ENCODE data around the gene IL5RA.

Gene IL5RA, protein sequence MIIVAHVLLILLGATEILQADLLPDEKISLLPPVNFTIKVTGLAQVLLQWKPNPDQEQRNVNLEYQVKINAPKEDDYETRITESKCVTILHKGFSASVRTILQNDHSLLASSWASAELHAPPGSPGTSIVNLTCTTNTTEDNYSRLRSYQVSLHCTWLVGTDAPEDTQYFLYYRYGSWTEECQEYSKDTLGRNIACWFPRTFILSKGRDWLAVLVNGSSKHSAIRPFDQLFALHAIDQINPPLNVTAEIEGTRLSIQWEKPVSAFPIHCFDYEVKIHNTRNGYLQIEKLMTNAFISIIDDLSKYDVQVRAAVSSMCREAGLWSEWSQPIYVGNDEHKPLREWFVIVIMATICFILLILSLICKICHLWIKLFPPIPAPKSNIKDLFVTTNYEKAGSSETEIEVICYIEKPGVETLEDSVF

DNA sequence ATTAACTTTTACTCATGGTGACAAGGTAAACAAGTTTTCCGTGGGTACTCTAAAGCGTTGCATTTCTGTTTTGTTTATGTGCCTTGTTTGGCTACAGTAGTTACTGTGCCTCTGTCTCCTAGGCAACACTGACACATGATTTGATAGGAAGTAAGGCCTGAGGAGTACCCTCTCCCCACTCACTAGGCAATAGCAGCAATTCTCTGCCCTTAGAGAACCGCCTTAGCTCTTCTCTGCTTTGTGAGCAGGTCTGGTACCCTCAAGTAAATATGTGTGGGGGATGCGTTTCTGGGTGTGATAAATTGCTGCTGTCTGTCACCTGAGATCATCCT lies at the start of gene IL5RA:
Gene IL5RA, minus strand, starts transcription at position 76 of the 332 bp plus-strand sequence. CDS start 5,390 bp downstream, outside the sequence.
- no peak for DNase-seq (ENCODE audit: low read depth)

DNA sequence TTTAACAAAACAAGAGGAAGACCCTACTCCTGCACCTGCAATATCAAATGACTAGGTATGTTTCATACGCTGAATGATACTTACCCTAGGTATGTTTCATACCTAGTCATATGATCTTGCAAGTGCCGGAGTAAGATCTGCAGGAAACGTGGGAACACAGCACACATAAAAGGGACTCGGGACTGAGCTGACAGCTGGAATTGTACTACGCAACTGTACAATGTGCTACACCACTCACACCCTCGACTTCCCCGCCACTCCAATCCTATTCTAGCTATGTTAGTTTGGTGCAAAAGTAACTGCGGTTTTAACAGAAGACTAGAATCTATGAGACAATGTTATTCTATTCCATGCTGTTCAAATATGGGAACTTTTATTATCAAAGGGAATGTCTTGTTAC lies 47.3 kb upstream of the IL5RA start:
- DNase-seq (ENCODE audit: low read depth) = no peak

DNA sequence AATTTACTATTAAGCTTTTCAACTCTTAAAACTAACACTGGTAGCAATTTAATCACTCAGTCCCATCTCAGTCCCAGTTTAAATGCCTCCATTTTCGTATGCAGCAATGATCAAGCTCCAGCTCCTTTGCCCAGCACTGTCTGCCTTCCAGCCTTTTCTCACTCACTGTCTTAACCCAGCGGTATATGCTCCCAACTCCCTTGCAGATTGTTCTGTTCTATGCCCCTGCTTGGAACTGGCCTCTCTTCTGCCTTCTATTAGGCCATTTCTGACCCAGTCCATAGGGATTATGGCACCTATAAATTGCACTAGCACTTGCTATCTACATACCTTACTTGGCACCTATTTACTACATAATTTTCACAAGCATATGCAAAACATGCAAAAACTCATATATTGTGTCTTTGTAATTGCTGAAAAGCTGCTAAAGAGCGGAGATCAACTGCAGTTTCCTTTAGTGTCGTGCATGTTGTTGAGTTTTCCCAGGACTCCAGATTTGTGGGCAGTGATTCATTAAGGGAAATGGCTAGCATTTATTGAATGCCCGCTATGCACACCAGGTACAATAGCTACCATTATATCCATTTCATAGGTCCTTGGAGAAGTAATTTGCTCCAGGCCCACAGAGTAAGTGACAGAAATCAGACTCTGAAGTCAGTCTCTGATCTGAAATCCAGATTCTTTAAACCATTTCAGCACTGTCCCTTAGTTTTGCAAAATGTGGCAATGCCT lies 44.9 kb upstream of the IL5RA start:
- DNase-seq (ENCODE audit: low read depth) = no peak

DNA sequence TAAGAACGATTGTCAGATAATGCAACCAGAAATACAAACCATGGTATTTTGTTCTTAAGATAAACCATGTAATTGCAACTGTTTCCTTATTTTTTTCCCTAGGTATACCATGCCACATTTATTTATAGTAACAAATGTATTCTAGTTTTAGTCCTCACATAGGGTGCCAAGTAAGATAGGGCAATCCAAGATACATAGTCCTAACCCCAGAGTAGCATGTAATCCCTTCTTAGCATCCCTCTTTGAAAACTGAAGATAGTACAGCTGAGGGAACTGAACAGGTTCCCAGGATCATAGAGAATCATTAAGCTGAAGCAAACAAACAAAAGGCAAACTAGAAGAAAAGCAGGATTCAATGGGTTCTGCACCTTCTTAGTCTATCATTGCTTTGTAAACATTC lies 41.3 kb upstream of the IL5RA start:
- no peak for DNase-seq (ENCODE audit: low read depth)

DNA sequence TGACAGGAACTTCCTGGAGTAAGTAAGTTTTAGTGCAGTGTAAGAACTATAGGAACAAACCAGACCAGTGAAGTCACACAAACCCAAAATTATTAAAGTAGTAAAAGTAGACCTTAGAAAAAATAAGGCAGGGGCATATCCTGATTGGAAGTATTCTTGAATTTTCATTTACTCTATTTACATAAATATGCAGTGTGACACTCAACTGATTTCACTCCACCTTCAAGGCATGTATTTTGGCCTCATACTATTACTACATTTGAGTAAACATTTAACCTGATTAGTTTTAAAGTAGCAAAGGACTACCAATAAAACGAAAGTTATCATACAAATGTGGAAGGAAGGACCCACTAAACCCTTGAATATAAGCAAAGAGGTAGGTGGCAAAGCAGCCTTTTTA lies 39.4 kb upstream of the IL5RA start:
- no peak for DNase-seq (ENCODE audit: low read depth)

DNA sequence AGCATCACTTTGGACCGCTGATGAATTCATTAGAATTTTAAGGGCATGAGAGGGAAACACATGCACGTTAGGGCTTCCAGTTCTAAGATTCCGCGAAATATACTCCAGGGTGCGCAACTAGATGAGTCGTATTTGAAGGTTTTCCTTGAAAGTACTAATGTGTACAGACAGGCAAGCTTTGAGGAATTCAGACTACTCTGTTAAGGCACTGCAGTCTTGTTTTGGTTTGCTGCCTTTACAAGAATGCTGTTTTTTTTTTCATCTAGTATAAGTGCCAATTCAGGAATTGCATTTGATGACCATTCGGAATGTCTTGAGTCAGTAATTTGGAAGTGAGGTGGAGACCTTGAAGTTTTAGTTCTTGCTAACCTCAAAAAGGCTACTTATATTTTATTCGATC lies 35.7 kb upstream of the IL5RA start:
- peak; percentile 16 for DNase-seq (ENCODE audit: low read depth)

DNA sequence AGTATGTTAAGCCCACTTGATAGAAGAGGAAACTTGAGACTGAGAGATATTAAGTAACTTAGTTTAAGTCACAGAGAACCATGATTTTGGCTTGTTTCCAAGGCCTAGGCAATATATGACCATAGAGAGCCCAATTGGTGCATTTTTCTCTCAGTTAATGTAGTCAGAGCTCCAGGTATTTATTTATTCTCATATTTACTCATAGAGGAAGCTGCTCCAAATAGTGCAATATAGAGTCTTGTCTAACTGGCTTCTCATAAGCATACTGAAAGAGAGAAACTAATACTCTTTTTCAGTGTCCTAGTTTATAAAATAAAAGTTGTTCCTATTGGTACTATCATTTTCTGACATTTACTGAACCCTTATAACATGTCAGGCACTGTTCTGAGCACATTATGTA lies 31.8 kb upstream of the IL5RA start:
- DNase-seq (ENCODE audit: low read depth) = no peak

DNA sequence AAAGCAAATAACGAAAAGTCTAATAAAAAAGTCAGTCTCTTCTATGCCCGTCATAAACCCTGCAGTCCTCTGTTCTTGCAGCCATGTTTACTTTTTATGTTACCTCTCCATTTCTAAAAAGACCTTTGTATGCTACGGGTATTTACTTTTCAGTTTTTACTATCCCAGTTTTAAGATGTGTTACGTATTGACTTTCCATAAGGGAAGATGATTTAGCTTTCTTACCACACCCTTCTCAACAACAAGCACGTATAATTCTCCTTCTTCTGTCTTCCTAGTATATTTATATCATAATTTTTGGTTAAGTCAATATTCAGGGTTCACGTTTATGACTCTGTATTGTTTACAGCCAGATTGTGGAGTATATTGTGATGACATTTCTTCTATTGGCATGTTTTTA lies 27.4 kb upstream of the IL5RA start:
- no peak for DNase-seq (ENCODE audit: low read depth)

DNA sequence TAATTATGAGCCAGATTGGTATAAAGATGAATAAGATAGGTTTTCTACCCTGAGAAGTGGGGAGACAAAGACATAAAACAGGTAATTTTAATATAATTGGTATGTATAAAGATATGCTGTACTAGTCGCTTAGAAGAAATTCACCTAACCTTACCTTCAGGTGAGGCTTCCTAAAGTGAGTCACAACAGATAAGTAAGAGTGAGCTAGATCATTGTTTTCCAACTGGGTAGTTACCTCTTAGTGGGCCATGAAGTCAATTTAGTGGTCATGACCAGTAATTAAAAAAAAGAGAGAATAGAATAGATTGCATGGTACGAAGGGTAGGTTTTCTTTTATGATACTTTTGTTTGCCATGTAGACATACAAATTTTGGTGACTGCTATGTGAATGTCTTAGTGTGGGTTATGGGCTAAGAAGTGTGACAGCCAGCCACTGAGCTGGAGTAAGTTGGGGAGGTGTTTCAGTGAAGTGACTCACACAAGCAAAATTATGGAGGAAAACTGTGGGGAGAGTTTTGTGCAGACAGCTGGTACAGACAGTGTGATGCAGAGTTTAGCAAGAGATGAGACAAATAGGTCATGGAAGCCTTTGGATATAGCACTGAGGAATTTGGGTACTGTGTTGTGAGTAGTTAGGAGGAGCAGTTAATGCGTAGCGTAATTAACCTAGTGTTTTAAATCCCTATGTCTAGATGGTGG lies 24.7 kb upstream of the IL5RA start:
- peak; percentile 22 for DNase-seq (ENCODE audit: low read depth)

DNA sequence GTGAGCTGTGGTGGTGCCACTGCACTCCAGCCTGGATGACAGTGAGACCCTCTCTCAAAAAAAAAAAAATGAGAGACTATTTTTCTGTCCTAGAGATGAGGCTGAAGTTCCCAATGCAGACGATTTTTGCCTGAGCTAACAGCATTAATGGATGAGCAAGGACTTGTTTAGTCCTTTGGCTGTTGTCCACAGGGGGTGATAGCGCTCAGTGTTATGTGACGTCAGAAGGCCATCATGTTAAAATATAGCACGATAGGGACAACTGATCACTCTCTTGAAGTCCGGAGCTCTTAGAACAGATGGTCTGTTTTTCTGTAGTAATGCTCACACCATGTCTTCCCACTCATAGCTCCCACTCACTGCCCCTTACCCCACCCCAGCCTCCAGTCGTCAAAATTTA lies 23.3 kb upstream of the IL5RA start:
- no peak for DNase-seq (ENCODE audit: low read depth)

DNA sequence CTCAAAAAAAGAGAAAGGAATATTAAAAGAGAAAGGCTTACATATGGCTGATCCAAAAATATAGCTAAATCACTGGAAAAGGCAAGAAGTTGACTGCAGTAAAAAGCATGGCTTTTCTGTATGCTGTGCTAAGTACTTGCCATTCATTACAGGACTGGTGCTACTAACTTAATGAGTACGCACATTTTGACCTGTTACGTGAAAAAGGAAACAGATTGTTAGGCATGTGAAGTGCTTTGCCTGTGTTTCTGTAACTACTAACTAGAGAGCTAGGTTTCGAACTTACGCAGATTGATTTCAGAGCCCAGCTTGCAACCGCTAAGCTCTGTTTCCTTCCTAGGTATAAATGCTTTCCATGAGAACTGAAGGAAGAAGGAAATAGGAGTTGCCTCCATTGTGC lies 19.4 kb upstream of the IL5RA start:
- DNase-seq (ENCODE audit: low read depth) = no peak

DNA sequence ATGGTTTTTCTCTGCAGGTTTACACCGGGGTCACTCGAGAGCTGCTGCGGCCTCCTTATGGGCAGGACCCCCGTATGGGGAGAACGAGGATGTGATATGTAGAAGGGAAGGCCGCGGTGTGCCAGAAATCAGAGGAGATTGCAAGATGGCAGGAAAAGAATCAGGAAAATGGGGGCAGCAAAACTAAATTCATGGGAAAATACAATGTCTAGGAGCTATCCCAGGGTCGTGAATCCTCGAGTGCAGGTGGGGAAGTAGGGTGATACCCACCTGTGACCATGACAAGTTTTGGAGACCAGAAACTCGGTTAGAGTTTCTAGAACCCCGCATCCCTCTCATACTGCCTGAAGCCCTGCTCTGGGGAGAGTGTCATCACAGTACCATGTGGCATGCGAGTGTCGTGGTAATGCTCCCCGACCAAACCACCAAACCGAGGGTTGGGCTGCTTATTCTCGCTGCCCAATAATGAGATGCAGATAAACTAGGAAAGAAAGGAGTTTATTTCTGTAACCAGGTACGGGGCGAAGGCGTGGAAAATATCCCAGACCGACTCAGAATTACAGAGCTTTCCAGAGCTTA lies 17.3 kb upstream of the IL5RA start:
- peak; percentile 27 for DNase-seq (ENCODE audit: low read depth)

DNA sequence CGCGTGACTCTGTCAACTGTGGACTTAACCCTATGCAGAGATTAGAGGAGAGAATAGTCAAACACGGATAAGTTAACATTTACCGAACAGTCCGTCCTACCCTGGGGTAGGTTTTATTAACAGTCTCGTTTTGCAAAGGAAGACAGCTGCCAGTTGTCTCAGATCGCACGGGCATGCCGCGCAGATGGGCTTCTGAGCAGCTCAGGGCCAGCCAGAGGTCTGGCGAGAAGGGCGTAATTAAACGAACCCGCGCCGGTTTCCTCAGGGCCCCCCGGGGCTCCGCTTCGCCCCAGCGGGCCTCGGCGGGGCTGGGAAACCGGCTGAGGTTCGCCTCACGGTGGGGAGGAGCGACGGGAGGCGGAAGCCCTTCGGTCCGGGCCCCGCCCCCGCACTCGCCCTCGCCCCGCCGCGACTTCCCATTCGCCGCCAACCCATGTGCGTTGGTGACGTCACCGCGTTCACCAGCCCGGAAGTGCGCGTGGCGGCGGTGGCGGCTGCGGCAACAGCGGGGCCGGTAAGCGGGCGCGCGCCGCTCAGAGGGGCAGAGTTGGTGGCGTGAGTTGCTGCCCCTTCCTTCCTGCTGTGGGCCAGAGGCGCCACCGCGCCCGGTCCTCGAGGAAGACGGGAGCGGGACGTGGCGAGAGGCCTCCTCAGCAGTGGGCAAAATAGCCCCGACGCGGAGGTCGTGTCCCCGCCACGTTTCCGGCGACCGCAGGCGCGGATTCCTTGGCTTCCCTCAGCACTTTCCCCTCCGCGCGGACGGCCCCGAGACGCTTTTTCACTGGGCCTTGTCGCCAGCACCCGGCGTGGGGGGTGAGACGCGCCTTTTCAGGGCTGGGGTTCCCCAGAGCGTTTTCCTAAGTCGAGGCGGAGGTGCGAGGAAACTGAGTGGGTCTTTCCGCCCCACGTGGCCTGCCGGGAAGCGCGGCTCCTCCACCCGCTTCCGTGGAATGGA lies 16.6 kb upstream of the IL5RA start, which contains the start of gene TRNT1:
Gene TRNT1, plus strand, starts transcription at position 464 of the 955 bp plus-strand sequence. CDS start 2,101 bp downstream, outside the sequence.
- peak; percentile 94 for DNase-seq (ENCODE audit: low read depth)

DNA sequence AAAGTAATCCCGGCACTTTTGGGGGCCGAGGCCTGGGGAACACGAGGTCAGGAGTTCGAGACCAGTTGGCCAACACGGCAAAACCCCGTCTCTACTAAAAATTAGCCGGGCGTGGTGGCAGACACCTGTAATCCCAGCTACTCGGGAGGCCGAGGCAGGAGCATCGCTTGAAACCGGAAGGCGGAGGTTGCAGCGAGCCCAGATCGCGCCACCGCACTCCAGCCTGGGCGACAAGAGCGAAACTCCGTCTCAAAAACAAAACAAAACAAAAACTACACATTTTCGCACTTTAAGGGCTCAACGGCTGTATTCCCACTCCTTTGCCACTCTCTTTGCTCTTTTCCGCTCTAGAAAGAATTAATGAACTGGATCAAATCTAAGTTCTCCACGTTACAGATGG lies 15.8 kb upstream of the IL5RA start:
- DNase-seq (ENCODE audit: low read depth) = no peak

DNA sequence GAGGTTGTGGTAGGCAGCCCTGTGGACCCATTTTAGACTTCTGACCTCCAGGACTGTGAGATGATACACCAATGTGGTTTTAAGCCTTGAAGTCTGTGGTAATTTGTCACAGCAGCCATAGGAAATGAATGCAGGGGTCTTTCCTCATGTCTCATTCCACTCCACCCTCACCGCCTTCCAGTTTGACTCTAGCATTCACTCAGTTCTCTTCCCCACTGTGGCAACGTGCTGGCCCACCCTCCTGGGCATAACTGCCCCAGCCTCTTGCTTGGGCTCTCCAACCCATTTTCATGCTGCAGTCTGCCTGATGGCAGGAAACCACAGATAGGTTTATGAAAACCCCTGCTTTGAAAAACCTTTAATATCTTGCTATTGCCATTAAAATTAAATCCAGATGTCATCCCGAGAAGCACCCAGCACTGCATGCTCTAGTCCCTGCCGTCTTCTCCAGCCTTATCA lies 9.2 kb upstream of the IL5RA start:
- peak; percentile 7 for DNase-seq (ENCODE audit: low read depth)

DNA sequence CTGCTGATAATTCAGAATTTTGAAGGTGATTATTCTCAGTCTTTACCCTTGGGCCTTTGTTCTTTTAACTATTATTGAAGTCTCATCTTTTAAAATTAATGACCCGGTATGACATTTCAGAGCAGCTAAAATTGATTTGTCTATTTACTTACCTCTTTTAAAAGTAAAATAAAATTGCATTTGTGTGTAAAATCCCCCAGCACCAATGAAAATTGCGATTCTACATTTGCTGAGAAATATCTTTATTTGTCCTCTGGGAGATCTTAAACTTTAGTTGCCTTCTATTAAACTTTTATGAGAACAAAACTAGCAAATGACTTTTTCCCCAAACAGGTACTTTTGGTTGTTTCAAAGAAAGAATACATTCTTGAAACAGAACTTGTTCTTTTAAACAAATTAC lies 7.5 kb upstream of the IL5RA start:
- DNase-seq (ENCODE audit: low read depth) = no peak

DNA sequence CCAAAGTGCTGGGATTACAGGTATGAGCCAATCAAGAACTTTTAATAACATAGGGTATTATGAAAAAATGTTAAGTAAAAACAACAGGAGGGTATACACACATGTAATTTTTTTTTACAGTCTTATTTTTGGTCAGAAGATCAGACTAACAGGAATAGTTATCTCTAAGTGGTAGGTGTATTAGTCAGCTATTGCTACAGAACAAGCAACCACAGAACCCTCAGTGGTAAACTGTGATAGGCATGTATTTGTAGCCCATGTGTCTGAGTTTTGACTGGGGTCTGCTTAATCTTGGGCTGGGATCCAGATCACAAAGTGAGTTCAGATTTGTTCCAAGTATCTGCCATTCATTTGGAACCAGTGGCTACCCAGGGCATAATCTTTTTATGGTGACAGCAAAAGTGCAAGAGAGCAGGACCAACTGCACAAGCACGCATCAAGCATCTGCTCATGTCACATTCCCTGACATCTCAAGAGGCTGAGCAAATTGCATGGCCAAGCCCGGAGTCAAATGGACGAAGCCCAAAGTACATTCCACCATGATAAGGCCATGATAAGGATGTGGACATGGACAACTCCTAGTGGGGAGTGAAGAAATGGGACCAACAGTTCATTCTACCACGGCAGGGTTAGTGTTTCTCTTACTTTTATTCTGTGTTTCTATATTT lies 3.0 kb upstream of the IL5RA start:
- DNase-seq (ENCODE audit: low read depth) = no peak

DNA sequence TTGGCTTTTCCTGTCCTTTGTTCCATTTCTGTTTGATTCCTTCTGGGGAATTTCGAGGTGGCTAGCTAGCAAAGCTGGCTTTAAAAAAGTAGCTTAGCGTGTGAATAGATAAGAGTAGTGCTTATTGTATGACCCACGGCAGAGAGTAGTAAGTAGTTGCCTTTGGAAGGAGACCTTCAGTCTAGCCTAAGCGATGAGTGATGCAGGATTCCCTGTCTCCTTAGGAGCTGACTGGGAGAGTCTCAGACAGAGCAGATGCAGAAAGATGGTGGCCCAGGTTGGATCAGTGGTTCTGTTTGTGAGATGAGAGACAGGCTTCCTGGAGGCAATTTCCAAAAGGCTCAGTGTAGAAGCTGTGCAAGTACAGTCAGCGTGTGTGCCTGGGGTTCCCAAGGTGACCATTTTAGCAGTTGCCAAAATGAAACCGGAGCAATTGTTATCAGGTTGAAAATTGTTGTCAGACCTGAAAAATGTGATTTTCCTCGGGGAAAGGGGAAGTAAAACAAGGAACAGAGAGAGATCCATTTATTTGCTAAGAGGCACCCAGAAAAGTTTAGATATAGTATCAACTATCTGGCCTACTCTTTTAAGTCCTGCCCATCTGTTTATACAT lies 681 bp upstream of the IL5RA start:
- no peak for DNase-seq (ENCODE audit: low read depth)

DNA sequence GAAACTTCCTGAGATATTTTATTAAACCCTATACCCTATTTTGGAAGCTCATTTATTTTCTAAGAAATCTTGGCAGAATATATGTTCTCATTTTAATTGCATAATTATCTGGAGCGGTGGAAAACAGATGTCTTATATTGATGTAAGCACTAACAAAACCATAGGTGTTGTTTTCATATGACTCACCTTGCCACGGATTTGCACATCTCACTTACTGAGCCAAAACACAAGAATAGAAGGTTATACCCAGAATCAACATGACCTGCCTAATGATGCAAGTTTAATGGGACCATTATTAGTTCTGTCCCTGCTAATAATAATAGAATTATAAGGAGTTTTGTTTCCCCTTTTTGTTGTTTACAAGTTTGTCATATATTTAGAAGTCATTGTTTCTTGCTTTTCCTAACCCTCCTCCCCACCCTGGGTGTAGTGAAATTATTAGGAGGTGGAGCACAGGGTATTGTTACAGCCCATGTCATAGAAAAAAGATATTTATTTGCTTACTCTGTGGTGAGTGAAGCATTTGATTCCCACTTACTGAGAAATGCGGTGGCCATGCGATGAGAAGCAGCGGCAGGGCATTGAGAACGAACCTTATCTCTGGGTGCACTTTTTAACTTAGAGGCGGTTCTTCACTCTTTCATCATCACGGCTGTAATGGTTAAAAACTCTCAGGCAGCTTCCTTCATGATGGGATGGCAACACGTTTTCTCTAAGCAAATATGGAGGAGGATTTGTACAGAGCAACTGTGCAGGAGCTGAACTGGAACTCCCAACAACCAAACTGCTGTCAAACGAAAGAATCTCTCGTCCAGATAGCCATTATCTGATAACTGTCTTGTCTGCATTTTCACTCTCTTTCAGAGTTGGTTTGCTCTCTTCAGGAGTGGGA lies 521 bp downstream of the IL5RA start:
- DNase-seq (ENCODE audit: low read depth) = no peak
